ENCODE data around the gene OR52N4. TPM values are rescaled to one million over a fixed set of nuclear protein-coding genes. Genes with fewer than 3 reads are reported as not detected.
"Not testable (repeated sequence)": the region's sequence is repeated elsewhere in the genome, so short reads cannot be mapped to it uniquely, and the experiment has no call there.

OR52N4 gene
- not detected for polyA plus RNA-seq (2013, experiment 1 of 2)
- not detected for polyA plus RNA-seq (2013, experiment 2 of 2)

DNA sequence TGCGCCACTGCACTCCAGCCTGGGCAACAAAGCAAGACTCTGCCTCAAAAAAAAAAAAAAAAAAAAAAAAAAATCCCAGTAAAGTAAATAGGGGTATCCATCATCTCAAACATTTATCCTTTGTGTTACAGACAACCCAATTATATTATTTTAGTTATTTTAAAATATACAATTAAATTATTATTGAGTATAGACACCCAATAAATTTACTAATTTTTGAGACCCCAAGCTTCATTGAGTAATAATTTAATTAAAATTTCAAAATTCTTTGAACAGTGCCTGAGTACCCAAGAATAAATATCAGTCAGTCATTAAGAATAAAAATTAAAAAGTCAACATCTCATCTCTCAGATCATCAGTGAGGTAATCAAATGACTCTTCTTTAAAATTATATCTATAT lies at the start of gene OR52N4:
OR52N4 (plus strand) TSS at position 301 of the 400 bp plus-strand sequence. CDS start 498 bp downstream, outside the sequence.
- H3K4me1 ChIP-seq (ENCODE audit: insufficient read depth, low read length) = no peaks in the 10 kb centered on the region
- no peaks in the 10 kb centered on the region for H3K9me3 ChIP-seq (ENCODE audit: insufficient read depth, low read depth, low read length)
- H3K4me3 ChIP-seq (ENCODE audit: low read length) = no peak within 1 kb of the TSS
- no peak within 1 kb of the TSS for H3K27ac ChIP-seq (ENCODE audit: low read depth, low read length)
- H3K27me3 ChIP-seq (ENCODE audit: insufficient read depth, low read length) = no peaks in the 10 kb centered on the region
- H3K36me3 ChIP-seq (ENCODE audit: insufficient read depth, low read length) = no peaks in the 10 kb centered on the region
- no peak within 1 kb of the TSS for H3K9ac ChIP-seq (ENCODE audit: low read depth, low read length)
- 100% methylated on average over 1 of the region's 1 CpG for WGBS

- Histone ChIP-seq H3K36me3 (ENCODE audit: insufficient read depth, low read length) (peaks cover 42% of the 10 kb centered on the region), H3K9me3 (ENCODE audit: insufficient read depth, low read depth, low read length) (no peaks in the 10 kb centered on the region), H3K27ac (ENCODE audit: low read depth, low read length) (no peak overlapping the region), H3K9ac (ENCODE audit: low read depth, low read length) (no peak overlapping the region), H3K4me3 (ENCODE audit: low read length) (no peak overlapping the region), H3K4me1 (ENCODE audit: insufficient read depth, low read length) (no peaks in the 10 kb centered on the region), H3K27me3 (ENCODE audit: insufficient read depth, low read length) (no peaks in the 10 kb centered on the region)
- 89% methylated on average over 2 of the region's 4 CpGs for WGBS
Measured at GRCh38 chr11:5705688-5706087, 48.4 kb upstream of the OR52N4 start.

DNA sequence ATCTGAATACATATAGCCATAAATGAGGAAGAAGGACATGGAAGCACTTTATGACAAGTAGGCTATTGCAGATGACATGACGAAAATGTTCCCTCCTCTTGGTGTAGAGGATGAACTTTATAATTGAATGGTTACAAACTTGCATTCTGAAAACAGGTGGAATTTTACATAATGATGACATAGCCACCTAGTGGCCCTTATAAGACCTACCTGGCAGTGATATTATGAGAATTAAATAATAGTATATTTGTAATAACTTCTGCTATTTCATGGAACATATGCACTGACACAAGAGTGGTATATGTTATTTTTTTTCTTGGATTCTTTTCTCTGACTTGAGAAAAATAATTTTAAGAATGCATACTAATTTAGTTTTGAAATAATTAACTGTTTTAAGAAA lies 41.5 kb upstream of the OR52N4 start:
- peaks cover 11% of the 10 kb centered on the region; the same call in 1 of the 2 replicates for H3K36me3 ChIP-seq (ENCODE audit: insufficient read depth, low read length)
- H3K4me3 ChIP-seq (ENCODE audit: low read length) = no peak overlapping the region
- 93% methylated on average over 1 of the region's 1 CpG for WGBS
- H3K9me3 ChIP-seq (ENCODE audit: insufficient read depth, low read depth, low read length) = no peaks in the 10 kb centered on the region
- H3K9ac ChIP-seq (ENCODE audit: low read depth, low read length) = no peak overlapping the region
- H3K27ac ChIP-seq (ENCODE audit: low read depth, low read length) = no peak overlapping the region
- no peaks in the 10 kb centered on the region for H3K27me3 ChIP-seq (ENCODE audit: insufficient read depth, low read length)
- no peaks in the 10 kb centered on the region for H3K4me1 ChIP-seq (ENCODE audit: insufficient read depth, low read length)

GRCh38 chr11:5713695-5714094 lies 40.3 kb upstream of the OR52N4 start:
- Histone ChIP-seq H3K4me3 (ENCODE audit: low read length) (no peak overlapping the region), H3K36me3 (ENCODE audit: insufficient read depth, low read length) (peaks cover 3% of the 10 kb centered on the region; the same call in 1 of the 2 replicates), H3K27ac (ENCODE audit: low read depth, low read length) (no peak overlapping the region), H3K27me3 (ENCODE audit: insufficient read depth, low read length) (no peaks in the 10 kb centered on the region), H3K4me1 (ENCODE audit: insufficient read depth, low read length) (no peaks in the 10 kb centered on the region), H3K9me3 (ENCODE audit: insufficient read depth, low read depth, low read length) (no peaks in the 10 kb centered on the region), H3K9ac (ENCODE audit: low read depth, low read length) (no peak overlapping the region)
- 92% methylated on average over 5 of the region's 5 CpGs for WGBS

- H3K9ac ChIP-seq (ENCODE audit: low read depth, low read length); H3K4me1 ChIP-seq (ENCODE audit: insufficient read depth, low read length): not testable (repeated sequence)
- WGBS = 91% methylated on average over 1 of the region's 1 CpG
Measured at GRCh38 chr11:5716518-5716917, 37.5 kb upstream of the OR52N4 start.

DNA sequence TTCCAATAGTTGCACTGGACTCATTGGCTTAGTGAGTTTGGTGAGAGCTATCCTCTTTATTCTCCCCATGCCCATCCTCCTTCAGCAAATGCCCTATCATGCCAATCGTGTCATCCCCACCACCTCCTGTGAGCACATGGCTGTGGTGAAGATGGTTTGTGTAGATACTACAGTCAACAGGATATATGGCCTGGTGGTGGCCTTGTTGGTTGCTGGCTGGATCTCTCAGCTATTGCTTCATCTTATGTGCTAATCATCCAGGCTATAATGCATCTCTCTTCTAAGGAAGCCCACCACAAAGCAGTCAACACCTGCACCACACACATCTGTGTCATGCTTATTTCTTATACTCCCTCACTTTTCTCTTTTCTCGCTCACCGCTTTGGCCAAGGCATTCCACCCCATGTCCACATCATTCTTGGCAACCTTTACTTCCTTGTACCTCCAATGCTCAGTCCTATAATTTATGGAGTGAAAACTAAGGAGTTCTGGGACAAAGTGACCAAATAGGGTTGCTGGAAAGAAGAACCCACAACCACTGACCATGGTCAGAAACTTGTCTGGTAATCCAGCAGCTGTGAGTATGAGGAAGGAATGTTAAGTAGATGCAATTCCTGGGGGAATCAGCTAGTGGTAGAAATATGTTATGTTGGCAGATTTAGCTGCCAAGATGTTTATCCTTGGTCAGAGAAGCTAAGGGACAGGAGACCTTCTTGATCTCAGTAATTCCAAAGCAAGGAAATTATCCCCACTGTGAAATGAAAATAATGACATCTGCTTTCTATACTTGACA lies 34.1 kb upstream of the OR52N4 start:
- 100% methylated on average over 2 of the region's 3 CpGs for WGBS
- Histone ChIP-seq H3K4me1 (ENCODE audit: insufficient read depth, low read length) (no peaks in the 10 kb centered on the region), H3K36me3 (ENCODE audit: insufficient read depth, low read length) (no peaks in the 10 kb centered on the region), H3K4me3 (ENCODE audit: low read length) (no peak overlapping the region), H3K27ac (ENCODE audit: low read depth, low read length) (no peak overlapping the region), H3K27me3 (ENCODE audit: insufficient read depth, low read length) (no peaks in the 10 kb centered on the region), H3K9me3 (ENCODE audit: insufficient read depth, low read depth, low read length) (no peaks in the 10 kb centered on the region), H3K9ac (ENCODE audit: low read depth, low read length) (no peak overlapping the region)

More at GRCh38 chr11:5716518-5716917, 37.5 kb upstream of the OR52N4 start:
- not testable (repeated sequence) for H3K36me3 ChIP-seq (ENCODE audit: insufficient read depth, low read length); H3K27me3 ChIP-seq (ENCODE audit: insufficient read depth, low read length); H3K27ac ChIP-seq (ENCODE audit: low read depth, low read length); H3K4me3 ChIP-seq (ENCODE audit: low read length); H3K9me3 ChIP-seq (ENCODE audit: insufficient read depth, low read depth, low read length)

DNA sequence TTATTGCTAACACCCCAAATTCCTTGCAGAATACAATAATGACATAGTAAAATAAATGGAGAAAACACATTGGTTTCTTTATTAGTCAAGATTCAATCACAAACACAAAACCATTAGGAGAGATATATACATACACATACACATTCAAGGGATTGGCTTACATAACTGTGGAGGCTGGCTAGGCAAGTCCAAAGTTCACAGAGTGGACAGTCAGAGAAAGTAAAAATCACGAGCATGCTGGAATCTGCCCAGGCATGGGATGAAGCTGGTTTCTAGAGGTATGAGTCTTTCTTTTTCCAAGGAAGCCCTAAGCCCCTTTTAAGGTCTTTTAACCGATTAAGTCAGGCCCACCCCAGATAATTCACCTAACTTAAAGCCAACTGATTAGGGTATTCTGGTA lies 31.4 kb upstream of the OR52N4 start:
- Histone ChIP-seq H3K4me1 (ENCODE audit: insufficient read depth, low read length) (no peaks in the 10 kb centered on the region), H3K27ac (ENCODE audit: low read depth, low read length) (no peak overlapping the region), H3K27me3 (ENCODE audit: insufficient read depth, low read length) (no peaks in the 10 kb centered on the region), H3K9ac (ENCODE audit: low read depth, low read length) (no peak overlapping the region), H3K4me3 (ENCODE audit: low read length) (no peak overlapping the region), H3K9me3 (ENCODE audit: insufficient read depth, low read depth, low read length) (no peaks in the 10 kb centered on the region), H3K36me3 (ENCODE audit: insufficient read depth, low read length) (no peaks in the 10 kb centered on the region)
- 90% methylated on average over 2 of the region's 2 CpGs for WGBS

DNA sequence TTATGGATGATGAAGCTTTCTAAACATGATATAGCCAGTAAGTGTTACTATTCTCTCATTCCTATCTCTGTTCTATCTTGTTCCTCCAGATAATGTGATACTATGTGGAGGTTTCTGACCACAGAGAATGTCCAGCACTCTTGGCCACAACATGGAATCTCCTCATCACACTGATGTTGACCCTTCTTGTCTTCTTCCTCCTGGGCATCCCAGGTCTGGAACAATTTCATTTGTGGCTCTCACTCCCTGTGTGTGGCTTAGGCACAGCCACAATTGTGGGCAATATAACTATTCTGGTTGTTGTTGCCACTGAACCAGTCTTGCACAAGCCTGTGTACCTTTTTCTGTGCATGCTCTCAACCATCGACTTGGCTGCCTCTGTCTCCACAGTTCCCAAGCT lies 27.7 kb upstream of the OR52N4 start:
- WGBS = 90% methylated on average over 1 of the region's 1 CpG
- Histone ChIP-seq H3K9ac (ENCODE audit: low read depth, low read length) (no peak overlapping the region), H3K27me3 (ENCODE audit: insufficient read depth, low read length) (no peaks in the 10 kb centered on the region), H3K4me1 (ENCODE audit: insufficient read depth, low read length) (no peaks in the 10 kb centered on the region), H3K4me3 (ENCODE audit: low read length) (no peak overlapping the region), H3K36me3 (ENCODE audit: insufficient read depth, low read length) (no peaks in the 10 kb centered on the region), H3K9me3 (ENCODE audit: insufficient read depth, low read depth, low read length) (no peaks in the 10 kb centered on the region), H3K27ac (ENCODE audit: low read depth, low read length) (no peak overlapping the region)

DNA sequence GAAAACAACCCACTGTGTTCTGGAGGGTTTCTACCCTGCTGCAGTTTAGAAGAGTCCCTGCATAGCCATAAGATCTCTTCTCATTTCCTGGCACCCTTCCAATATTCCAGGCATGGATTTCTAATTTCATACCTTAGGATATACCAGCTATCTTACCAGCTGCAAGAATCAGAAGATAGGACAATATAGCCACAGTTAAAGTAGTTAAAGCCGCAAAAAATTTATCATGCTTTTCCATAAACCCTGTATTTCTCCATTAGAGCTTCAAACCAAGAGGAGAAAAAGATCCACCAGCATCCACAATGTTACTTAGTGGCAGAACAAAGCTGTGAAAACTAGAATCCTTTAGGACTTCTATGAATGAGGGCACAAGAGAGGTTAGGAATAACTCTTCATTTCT lies 26.4 kb upstream of the OR52N4 start:
- Histone ChIP-seq H3K4me3 (ENCODE audit: low read length) (no peak overlapping the region), H3K4me1 (ENCODE audit: insufficient read depth, low read length) (no peaks in the 10 kb centered on the region), H3K9ac (ENCODE audit: low read depth, low read length) (no peak overlapping the region), H3K27me3 (ENCODE audit: insufficient read depth, low read length) (no peaks in the 10 kb centered on the region), H3K36me3 (ENCODE audit: insufficient read depth, low read length) (no peaks in the 10 kb centered on the region), H3K9me3 (ENCODE audit: insufficient read depth, low read depth, low read length) (no peaks in the 10 kb centered on the region), H3K27ac (ENCODE audit: low read depth, low read length) (no peak overlapping the region)
- 89% methylated on average over 1 of the region's 1 CpG for WGBS

DNA sequence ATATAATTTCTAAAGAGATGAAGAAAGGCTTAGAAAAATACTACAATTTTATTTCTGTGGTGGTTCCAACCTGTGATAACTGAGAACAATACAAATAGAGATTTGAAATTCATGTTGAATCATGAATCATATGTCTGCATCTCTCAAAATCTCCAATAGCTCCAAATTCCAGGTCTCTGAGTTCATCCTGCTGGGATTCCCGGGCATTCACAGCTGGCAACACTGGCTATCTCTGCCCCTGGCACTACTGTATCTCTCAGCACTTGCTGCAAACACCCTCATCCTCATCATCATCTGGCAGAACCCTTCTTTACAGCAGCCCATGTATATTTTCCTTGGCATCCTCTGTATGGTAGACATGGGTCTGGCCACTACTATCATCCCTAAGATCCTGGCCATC lies 17.6 kb upstream of the OR52N4 start, which contains the start of gene OR56B1:
OR56B1 (plus strand) TSS at position 53 of the 400 bp plus-strand sequence; CDS start at position 122, 69 bp downstream.
- Histone ChIP-seq H3K9ac (ENCODE audit: low read depth, low read length) (no peak within 1 kb of the TSS), H3K4me1 (ENCODE audit: insufficient read depth, low read length) (no peaks in the 10 kb centered on the region), H3K27ac (ENCODE audit: low read depth, low read length) (no peak within 1 kb of the TSS), H3K4me3 (ENCODE audit: low read length) (no peak within 1 kb of the TSS), H3K27me3 (ENCODE audit: insufficient read depth, low read length) (no peaks in the 10 kb centered on the region), H3K9me3 (ENCODE audit: insufficient read depth, low read depth, low read length) (no peaks in the 10 kb centered on the region), H3K36me3 (ENCODE audit: insufficient read depth, low read length) (no peaks in the 10 kb centered on the region)
- 95% methylated on average over 1 of the region's 1 CpG for WGBS

DNA sequence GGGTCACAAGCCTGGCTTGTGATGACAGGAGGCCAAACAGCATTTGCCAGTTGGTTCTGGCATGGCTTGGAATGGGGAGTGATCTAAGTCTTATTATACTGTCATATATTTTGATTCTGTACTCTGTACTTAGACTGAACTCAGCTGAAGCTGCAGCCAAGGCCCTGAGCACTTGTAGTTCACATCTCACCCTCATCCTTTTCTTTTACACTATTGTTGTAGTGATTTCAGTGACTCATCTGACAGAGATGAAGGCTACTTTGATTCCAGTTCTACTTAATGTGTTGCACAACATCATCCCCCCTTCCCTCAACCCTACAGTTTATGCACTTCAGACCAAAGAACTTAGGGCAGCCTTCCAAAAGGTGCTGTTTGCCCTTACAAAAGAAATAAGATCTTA lies 17.0 kb upstream of the OR52N4 start:
- H3K9me3 ChIP-seq (ENCODE audit: insufficient read depth, low read depth, low read length) = no peaks in the 10 kb centered on the region
- H3K27ac ChIP-seq (ENCODE audit: low read depth, low read length) = no peak overlapping the region

More for the DNA sequence above, 17.0 kb upstream of the OR52N4 start:
- Histone ChIP-seq H3K9ac (ENCODE audit: low read depth, low read length) (no peak overlapping the region), H3K4me3 (ENCODE audit: low read length) (no peak overlapping the region), H3K4me1 (ENCODE audit: insufficient read depth, low read length) (no peaks in the 10 kb centered on the region), H3K36me3 (ENCODE audit: insufficient read depth, low read length) (no peaks in the 10 kb centered on the region), H3K27me3 (ENCODE audit: insufficient read depth, low read length) (no peaks in the 10 kb centered on the region)

All from HUES64 (cell line).